Measurements from ENCODE around the gene TXNDC11. TPM values are rescaled to one million over a fixed set of nuclear protein-coding genes. Genes with fewer than 3 reads are reported as not detected.

The TXNDC11 gene
- total and polyA plus RNA-seq, 9 of the 15 experiments (the other 6 are each of a cell fraction or from before 2014, with no cell fraction given): 0.66 to 32.6 (median 26.2) TPM

DNA sequence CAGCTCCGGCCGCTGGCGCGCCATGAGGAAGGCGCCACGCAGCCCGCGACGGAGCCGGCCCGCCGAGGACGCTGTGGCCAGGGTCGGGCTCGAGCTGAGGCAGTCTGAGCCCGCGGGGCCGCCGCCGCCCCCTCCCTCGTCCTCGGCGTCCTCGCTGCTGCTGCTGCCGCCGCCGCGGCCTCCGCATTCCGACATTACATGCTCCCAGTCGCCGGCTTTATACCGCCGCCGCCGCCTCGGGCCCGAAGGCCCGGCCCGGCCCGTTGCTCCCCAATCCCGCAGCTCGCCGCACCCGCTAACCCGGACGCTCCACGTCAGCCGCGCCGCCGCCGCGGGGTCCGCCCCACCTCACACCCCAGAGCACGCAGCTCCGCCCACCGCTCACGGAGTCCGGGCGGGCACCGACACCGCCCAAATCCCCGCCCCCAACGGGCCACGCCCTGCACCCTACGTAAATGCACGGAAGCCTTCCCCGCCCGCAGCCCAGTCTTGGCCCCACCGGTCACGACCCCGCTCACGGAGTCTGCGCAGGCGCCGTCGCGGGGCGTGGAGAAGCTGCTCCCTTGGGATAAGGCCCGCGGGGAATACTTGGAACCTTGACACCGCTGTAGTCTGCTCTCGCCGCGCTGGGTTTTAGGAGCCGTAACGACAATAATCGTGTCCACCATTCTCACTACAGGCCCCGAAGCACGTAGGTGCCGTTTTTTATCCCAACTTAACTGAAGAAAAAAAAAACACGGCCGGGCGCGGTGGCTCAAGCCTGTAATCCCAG is at the start of gene TXNDC11 (continued):
- TF ChIP-seq RFX7 (CRISPR knock-in tag; IDR thresholded peaks at IDR 0.05) (no peak), MAFK (IDR thresholded peaks at IDR 0.05; ENCODE audit: low read length) (no peak), LCOR (CRISPR knock-in tag; IDR thresholded peaks at IDR 0.05) (peak; percentile 73; the same call in 1 of the 2 replicates), SMAD4 (CRISPR knock-in tag; conservative IDR thresholded peaks at IDR 0.05) (peak; percentile 58), MEIS2 (IDR thresholded peaks at IDR 0.05; ENCODE audit: partially characterized antibody) (peak; percentile 69), ZNF395 (CRISPR knock-in tag; IDR thresholded peaks at IDR 0.05) (no peak; the same call in 1 of the 2 replicates), ZBED1 (IDR thresholded peaks at IDR 0.05) (peak; percentile 26; the same call in 1 of the 2 replicates), ZNF699 (CRISPR knock-in tag; IDR thresholded peaks at IDR 0.05; ENCODE audit: insufficient replicate concordance) (no peak), PRMT5 (CRISPR knock-in tag; IDR thresholded peaks at IDR 0.05) (no peak), GATAD2B (IDR thresholded peaks at IDR 0.05; ENCODE audit: borderline replicate concordance) (peak; percentile 89), ETV1 (tag; conservative IDR thresholded peaks at IDR 0.05; ENCODE audit: low read depth) (no peak), NR3C1 (CRISPR knock-in tag; IDR thresholded peaks at IDR 0.05) (0 out of 2 replicates have a peak, but pooled peaks have one; percentile 4), ZNF184 (CRISPR knock-in tag; IDR thresholded peaks at IDR 0.05) (no peak), MTA3 (IDR thresholded peaks at IDR 0.05; ENCODE audit: borderline replicate concordance) (peak; percentile 86), TAL1 (IDR thresholded peaks at IDR 0.05) (no peak), HNRNPK (IDR thresholded peaks at IDR 0.05; ENCODE audit: low read depth, low read length, poor library complexity, severe bottlenecking) (peak; percentile 15), MAZ (CRISPR knock-in tag; conservative IDR thresholded peaks at IDR 0.05 in 1 of 2, IDR thresholded peaks at IDR 0.05 in 1 of 2) (peak; percentile 78 to 80)
- TF ChIP-seq, protein P1, sequence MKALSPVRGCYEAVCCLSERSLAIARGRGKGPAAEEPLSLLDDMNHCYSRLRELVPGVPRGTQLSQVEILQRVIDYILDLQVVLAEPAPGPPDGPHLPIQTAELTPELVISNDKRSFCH (CRISPR knock-in tag; IDR thresholded peaks at IDR 0.05): no peak
- TF ChIP-seq, protein P1 (tag; IDR thresholded peaks at IDR 0.05): peak; percentile 75; the same call in 1 of the 2 replicates
- TF ChIP-seq, protein P2, sequence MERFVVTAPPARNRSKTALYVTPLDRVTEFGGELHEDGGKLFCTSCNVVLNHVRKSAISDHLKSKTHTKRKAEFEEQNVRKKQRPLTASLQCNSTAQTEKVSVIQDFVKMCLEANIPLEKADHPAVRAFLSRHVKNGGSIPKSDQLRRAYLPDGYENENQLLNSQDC (CRISPR knock-in tag; IDR thresholded peaks at IDR 0.05): peak; percentile 73
- TF ChIP-seq, protein P3, sequence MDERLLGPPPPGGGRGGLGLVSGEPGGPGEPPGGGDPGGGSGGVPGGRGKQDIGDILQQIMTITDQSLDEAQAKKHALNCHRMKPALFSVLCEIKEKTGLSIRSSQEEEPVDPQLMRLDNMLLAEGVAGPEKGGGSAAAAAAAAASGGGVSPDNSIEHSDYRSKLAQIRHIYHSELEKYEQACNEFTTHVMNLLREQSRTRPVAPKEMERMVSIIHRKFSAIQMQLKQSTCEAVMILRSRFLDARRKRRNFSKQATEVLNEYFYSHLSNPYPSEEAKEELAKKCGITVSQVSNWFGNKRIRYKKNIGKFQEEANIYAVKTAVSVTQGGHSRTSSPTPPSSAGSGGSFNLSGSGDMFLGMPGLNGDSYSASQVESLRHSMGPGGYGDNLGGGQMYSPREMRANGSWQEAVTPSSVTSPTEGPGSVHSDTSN (CRISPR knock-in tag; IDR thresholded peaks at IDR 0.05; ENCODE audit: low read depth): no peak
- TF ChIP-seq, protein P3 (tag; conservative IDR thresholded peaks at IDR 0.05; ENCODE audit: low read depth): no peak
- TF ChIP-seq, protein P4, sequence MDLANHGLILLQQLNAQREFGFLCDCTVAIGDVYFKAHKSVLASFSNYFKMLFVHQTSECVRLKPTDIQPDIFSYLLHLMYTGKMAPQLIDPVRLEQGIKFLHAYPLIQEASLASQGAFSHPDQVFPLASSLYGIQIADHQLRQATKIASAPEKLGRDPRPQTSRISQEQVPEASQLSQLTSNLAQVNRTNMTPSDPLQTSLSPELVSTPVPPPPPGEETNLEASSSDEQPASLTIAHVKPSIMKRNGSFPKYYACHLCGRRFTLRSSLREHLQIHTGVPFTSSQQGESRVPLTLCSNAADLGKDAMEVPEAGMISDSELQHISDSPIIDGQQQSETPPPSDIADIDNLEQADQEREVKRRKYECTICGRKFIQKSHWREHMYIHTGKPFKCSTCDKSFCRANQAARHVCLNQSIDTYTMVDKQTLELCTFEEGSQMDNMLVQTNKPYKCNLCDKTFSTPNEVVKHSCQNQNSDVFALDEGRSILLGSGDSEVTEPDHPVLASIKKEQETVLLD (IDR thresholded peaks at IDR 0.05): peak; percentile 79
